T-helper 22 cell (primary cell): ENCODE results near the gene GFER.
A peak's percentile ranks its signal among the peaks of the same experiment; 100 is the strongest.

Experiments
- DNase-seq: peaks from one replicate; pipeline ENCODE4 v3.0.0-alpha.2; 2020; ENCODE audit warnings: low read depth

Gene GFER

GRCh38 chr16:1990351-1991134 lies 6.5 kb downstream of the GFER start:
- DNase-seq = no peak

DNA sequence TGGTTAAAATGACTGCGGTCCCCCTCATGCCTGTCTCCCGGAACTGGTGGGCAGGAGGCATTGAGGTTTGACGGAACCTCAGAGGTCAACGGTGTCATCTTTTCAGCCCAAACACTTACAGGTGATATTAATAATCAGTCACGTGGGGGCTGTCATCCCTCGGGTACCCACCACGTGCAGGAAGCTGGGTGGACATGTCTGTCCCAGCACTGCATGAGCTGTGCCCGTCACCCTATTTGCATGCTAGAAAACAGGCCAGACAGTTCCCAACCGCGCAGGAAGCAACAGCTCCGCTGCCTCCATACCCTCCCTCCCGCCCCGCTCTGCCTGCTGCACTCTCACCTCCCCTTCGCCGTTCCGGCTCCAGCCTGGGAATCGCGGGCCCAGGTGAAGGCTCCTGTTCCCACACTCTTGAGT lies 7.2 kb downstream of the GFER start:
- DNase-seq = peak; percentile 47

DNA sequence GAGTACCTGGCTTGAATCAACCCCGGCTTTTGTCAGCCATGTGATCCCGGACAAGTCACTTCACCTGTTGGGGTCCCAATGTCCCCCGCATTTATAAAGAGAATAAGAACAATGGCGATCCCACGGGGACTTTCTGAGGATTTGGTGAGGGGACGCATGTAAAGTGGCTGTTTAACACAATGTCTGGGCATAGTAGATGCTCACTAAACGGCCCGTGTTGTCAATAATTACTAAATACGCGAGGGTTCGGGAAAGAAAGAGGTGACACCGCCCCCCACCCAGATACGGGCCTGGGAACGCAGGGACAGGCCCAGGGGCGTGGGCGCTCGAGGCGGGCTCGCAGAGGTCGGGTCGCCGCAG lies 7.6 kb downstream of the GFER start:
- no peak for DNase-seq

DNA sequence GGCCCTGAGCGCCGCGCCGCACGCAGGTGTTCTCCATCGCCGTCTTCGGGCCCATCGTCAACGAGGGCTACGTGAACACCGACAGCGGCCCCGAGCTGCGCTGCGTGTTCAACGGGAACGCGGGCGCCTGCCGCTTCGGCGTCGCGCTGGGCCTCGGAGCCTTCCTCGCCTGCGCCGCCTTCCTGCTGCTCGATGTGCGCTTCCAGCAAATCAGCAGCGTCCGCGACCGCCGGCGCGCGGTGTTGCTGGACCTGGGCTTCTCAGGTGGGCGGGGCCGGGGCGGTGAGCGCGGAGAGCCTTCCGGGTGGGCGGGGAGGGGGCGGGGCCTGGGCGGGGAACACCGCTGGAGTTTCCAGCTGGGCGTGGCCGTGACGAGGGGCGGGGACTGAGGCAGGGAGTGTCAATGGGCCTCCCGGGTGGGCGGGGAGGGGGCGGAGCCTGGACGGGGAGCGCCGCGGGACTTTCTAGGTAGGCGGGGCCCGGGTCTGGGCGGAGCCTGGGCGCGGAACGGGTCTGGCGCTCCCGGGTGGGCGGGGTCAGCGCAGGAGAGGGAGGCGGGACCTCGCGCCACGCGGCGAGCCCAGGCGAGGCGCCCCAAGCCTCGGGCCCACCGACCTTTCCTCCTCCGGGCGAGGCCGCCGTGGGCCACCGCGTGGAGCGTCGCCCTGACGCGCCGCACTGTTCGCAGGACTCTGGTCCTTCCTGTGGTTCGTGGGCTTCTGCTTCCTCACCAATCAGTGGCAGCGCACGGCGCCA lies 8.1 kb downstream of the GFER start:
- DNase-seq = peak; percentile 98

DNA sequence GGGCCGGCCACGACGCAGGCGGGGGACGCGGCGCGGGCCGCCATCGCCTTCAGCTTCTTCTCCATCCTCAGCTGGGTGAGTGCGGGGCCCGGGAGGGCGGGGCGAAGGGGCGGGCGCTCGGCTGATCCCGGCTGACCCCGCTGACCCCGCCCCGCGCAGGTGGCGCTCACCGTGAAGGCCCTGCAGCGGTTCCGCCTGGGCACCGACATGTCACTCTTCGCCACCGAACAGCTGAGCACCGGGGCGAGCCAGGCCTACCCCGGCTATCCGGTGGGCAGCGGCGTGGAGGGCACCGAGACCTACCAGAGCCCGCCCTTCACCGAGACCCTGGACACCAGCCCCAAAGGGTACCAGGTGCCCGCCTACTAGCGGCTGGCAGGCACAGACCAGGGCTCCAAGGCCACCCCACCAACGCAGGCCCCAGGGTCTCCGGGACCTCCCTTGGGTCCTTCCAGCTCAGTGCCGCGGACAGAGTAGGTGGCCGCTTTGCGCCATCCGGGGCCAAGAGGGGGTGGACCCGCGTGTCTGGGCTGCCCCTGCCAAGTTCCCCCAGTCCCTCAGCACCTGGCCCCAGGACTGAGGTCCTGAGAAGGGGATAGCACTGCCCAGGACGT lies 8.8 kb downstream of the GFER start:
- no peak for DNase-seq

- no peak for DNase-seq
Observed at GRCh38 chr16:1993731-1994131, 9.7 kb downstream of the GFER start.

DNA sequence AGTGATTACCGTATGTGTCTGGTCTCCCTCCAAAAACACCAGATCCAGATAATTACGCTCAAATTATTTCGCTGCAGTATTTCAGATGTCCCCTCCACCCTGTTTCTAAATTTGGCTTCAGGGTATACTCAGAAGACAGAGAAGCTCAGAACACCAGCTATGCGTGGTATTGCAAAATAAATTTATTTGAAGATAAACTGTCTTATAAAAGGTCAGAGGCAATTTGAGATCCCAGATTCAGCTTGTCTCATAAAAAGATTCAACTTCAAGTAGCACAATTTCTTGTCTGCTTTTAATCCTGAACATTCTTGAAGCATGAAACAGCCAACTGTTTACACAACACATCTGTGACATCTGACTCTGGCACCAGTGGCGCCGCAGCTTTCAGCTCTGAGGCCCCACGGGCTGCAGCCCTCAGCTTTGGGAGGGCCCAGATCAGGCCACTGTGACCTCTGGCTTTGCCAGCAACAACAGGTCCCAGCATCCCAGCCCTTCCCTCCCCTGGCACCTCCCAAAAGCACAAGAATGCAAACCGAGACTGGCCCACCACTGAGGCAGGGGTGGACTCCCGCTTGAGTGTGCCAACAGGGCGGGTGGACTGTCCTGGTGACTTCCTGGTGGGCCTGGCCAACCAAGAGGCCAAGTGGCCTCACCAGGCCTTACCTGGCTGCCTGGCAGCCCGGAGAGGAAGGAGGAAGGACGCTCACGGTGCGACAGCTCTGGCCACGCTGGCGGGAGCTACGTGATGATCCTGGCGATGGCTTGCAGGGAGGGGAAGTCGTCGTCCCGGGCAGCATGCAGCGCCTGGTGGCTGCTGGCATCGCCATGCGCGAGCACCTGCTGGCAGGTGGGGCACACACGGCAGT lies 13.7 kb downstream of the GFER start:
- no peak for DNase-seq

- no peak for DNase-seq
Observed at GRCh38 chr16:1998360-1998835, 14.4 kb downstream of the GFER start.

- no peak for DNase-seq
Observed at GRCh38 chr16:1998852-1999801, 15.1 kb downstream of the GFER start.

- no peak for DNase-seq
Observed at GRCh38 chr16:1999866-2000514, 16.0 kb downstream of the GFER start.

GRCh38 chr16:2001035-2001434 lies 17.0 kb downstream of the GFER start:
- no peak for DNase-seq

DNA sequence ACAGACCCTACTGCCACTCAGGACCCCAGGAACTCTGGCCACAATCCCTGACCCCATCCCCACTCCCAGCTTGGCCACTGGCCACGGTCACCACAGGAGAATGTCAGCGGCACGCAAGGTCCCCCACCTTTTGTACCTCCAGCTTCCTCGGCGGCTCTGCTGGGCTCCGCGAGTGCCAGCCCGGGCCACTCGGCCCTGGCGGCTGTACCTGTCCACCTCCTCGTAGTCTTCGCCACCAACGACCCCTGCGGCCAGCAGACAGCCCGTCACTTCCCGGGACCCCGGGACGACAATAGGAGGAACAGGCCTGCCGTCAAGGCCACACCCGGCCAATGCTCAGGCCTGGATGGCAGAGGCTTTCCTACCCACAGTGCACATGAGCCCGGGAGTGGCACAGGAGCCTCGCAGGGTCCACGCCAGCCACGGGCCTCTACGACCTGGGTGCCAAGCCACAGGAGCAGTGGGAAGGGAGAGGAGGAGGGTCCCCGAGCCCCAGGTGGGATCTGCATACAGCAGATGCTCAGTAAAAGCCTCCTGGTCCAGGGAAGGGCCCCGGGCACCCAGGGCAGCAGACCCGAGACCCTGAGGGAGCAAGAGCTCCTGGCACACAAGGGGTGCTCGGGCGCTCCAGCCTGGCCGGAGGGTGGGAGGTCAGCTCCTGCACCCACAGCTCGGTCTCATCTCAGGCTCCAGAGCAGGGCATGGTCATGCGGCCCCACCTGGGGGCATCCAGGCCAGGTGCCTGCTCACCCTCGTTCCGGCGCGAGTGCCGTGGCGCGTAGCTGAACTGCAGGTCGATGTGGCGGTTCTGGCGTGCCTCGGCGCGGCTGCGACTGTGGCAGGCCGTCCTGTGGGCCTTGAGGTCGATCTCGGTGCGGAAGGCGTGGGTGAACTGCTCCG lies 17.7 kb downstream of the GFER start:
- no peak for DNase-seq

- DNase-seq = no peak
Observed at GRCh38 chr16:2002406-2003230, 18.6 kb downstream of the GFER start.

GRCh38 chr16:2003231-2003826 lies 19.3 kb downstream of the GFER start:
- no peak for DNase-seq

- DNase-seq = peak; percentile 71
Observed at GRCh38 chr16:2003827-2004641, 20.0 kb downstream of the GFER start.

DNA sequence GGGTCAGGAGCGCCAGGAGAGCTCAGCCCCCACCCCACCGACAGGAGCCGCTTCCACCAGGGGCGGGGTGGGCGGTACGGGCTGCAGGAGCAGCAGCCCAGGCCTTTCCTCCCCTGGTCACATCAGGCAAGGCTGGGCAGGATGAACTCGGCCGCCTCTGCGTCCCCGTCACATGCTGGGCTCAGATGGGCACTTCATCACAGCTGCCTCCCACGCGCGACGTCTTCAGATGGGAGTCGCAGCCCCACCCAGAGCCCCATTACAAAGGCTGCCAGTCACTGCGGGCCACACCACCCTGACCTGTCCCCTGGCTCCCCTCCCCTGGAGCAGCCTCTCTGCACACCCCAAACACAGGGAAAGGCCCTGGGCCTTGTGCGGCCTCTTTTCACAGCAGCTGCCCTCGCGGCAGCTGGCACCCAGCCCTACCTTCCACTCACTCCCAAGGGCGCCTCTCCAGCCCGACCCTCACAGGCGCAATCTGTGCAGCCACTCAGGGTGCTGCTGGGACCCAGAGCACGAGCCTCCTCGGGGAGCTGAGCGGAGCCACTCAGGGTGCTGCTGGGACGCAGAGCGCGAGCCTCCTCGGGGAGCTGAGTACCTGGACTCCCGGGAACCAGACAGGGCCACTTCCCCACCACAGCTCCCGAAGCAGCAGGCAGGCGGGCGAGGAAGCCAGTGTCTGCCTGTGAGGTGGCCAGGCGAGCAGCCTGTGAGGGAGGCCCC lies 21.0 kb downstream of the GFER start:
- no peak for DNase-seq
